Measurements from ENCODE around the gene DNAJC11.

DNA sequence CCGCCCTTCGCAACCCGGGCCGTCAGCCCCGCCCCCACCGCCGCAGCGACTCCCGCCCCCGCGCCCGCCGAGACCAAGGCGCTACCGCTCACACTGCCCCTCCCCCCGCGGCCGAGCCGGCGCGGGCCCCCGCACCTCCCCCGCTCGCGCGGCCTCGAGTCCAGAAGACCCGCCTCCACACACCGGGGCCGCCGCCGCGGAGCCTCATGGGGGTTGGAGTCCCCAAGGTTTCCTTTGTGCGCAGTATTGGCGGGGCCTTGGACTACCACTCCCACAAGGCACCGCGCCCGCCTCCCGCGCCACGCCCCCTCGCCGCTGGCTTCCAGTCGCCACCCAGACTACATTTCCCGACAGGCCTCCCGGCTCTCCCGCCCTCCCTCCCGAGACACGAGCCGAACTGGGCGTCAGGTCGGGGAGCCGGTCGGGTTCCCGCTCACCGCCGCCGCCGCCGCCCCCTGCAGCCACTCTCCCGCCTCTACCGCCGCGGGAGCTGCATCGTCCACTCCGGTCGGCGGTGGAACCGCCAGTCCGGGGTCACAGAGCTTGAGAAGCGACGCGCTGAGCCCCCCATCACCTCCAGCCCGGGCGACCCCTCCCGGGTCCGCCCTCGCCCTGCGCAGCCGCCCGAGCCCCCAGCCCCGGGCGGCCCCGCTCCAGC lies 88.1 kb downstream of the DNAJC11 start, which contains the start of gene PHF13:
- TF ChIP-seq, protein P1, sequence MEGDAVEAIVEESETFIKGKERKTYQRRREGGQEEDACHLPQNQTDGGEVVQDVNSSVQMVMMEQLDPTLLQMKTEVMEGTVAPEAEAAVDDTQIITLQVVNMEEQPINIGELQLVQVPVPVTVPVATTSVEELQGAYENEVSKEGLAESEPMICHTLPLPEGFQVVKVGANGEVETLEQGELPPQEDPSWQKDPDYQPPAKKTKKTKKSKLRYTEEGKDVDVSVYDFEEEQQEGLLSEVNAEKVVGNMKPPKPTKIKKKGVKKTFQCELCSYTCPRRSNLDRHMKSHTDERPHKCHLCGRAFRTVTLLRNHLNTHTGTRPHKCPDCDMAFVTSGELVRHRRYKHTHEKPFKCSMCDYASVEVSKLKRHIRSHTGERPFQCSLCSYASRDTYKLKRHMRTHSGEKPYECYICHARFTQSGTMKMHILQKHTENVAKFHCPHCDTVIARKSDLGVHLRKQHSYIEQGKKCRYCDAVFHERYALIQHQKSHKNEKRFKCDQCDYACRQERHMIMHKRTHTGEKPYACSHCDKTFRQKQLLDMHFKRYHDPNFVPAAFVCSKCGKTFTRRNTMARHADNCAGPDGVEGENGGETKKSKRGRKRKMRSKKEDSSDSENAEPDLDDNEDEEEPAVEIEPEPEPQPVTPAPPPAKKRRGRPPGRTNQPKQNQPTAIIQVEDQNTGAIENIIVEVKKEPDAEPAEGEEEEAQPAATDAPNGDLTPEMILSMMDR (IDR thresholded peaks at IDR 0.05; ENCODE audit: low read length) = no peak
- TF ChIP-seq EZH2 (optimal IDR thresholded peaks at IDR 0.05; ENCODE audit: low read depth, low read length) = no peak

Data from MM.1S (cell line).